Measurements from ENCODE around the gene MAP2K5.

Gene MAP2K5

DNA sequence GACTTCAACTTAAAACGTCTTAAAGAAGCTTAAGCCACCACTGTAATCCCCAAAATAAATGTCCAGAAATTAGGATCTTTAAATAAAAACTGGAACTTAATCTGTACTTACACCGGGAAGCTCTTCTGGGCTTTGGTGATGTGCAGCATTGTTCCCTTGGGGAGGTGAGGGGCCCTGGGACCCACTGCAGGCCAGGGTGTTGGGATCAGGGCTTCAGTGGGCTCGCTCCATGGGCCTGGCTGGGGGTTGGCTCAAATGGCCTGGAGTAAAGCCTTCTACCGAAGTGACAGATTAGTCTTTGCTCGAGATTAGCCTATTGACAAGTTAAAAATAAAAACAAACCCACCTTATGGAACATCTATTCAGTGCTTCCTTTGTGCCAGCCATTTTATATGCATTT, 303.5 kb downstream of the MAP2K5 start:
- no peak for FAIRE-seq

DNA sequence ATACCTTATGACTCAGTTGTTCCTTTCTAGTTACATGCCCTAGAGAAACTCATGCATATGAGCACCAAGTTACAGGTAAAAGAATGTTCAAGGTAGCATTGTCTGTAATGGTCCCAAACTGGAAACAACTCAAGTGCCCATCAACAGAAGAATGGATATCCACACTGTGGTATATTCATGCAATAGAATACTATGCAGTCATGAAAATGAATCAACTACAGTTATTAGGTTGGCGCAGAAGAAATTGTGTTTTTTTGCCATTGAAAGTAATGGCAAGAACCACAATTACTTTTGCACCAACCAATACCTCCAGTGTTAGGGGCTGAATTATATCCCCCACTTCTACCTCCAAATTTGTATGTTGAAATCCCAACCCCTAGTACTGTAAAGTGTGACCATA, 307.0 kb downstream of the MAP2K5 start:
- FAIRE-seq: no peak

GRCh38 chr15:67850336-67850735, 307.8 kb downstream of the MAP2K5 start:
- FAIRE-seq: no peak

DNA sequence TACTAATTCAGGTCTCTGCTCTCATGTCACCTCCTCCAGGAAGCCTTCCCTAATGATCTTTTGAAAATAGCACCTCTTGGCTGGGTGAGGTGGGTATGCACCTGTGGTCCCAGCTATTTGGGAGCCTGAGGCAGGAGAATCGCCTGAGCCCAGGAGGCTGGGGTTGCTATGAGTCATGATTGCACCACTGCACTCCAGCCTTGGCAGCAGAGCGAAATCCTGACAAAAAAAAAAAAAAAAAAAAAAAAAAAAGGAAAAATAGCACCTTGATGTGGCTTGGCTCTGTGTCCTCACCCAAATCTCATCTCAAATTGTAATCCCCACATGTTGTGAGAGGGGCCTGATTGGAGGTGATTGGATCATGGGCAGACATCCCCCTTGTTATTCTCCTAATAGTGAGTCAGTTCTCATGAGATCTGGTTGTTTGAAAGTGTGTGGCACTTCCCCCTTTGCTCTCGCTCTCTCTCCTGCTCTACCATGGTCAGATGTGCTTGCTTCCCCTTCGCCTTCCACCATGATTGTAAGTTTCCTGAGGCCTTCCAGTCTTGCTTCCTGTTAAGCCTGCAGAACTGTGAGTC, 308.6 kb downstream of the MAP2K5 start:
- FAIRE-seq: no peak

DNA sequence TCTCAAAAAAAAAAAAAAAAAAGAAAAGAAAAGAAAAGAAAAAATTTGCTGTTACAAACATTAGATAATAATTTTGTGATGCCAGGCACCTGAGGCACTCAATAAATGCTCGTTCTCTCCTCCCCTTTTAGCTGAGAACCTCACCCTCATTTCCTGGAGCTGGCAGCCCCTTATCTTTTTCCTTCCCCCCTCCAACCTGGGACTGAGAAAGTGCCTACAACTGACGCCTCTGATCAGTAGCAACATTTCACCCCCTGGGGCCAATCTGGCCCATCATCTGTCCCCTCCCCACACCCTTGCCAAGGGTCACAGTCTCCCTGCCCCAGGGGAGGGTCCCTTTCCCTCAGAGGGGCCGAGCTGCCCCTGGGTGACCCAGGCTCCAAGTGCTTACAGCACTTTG, 309.9 kb downstream of the MAP2K5 start:
- FAIRE-seq: no peak

- no peak for FAIRE-seq
These were observed 311.0 kb downstream of the MAP2K5 start for GRCh38 chr15:67853454-67853853.

GRCh38 chr15:67854358-67854757, 311.9 kb downstream of the MAP2K5 start:
- FAIRE-seq: no peak

DNA sequence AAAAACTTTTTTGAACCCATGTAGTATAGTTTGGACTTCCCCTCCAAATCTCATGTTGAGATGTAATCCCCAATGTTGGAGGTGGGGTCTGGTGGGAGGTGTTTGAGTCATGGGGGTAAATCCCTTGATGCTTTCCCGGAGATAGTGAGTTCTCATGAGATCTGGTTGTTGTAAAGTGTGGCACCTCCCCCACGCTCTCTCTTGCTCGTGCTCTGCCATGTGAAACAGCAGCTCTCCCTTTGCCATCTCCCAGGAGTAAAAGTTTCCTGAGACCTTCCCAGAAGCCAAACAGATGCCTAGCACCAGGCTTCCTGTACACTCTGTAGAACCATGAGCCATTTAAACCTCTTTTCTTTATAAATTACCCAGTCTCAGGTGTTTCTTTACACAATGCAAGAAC, 313.3 kb downstream of the MAP2K5 start:
- FAIRE-seq: no peak

Data from TTC549 (cell line).